HFF-Myc (cell line): ENCODE data around the gene EFNA4.

Experiments used
- DNase-seq: peaks from one replicate; pipeline ENCODE4 v3.0.0-alpha.2; 2011; ENCODE audit warnings: low read depth; ENCODE audit errors: extremely low read depth
- H3K4me3 ChIP-seq: replicated peaks from 2 replicates; pipeline ENCODE4 v1.5.1; 2011; ENCODE audit warnings: low read depth, mild to moderate bottlenecking, control low read depth, low read length
- TF ChIP-seq, protein P1 (sequence below): IDR thresholded peaks from 2 replicates; pipeline ENCODE4 v1.5.1; 2012; ENCODE audit warnings: mild to moderate bottlenecking, low read depth, low read length, control low read depth; ENCODE audit errors: missing control alignments

The EFNA4 gene

DNA sequence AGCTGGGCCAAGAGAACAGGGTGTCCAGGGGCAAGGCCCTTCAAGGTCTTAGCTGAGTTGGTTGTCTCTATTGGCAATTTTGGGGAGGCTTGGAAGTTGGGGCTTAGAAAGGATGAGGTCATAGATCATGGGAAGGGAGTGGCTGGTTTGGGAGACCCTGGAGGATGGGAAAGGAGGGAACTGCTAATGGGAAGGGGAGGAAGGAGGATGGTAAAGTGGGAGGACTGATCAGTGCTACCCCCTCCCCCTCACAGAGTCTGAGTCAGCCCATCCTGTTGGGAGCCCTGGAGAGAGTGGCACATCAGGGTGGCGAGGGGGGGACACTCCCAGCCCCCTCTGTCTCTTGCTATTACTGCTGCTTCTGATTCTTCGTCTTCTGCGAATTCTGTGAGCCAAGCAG is 5.1 kb downstream of the EFNA4 start:
- H3K4me3 ChIP-seq: no peak overlapping the region
- TF ChIP-seq, protein P1, sequence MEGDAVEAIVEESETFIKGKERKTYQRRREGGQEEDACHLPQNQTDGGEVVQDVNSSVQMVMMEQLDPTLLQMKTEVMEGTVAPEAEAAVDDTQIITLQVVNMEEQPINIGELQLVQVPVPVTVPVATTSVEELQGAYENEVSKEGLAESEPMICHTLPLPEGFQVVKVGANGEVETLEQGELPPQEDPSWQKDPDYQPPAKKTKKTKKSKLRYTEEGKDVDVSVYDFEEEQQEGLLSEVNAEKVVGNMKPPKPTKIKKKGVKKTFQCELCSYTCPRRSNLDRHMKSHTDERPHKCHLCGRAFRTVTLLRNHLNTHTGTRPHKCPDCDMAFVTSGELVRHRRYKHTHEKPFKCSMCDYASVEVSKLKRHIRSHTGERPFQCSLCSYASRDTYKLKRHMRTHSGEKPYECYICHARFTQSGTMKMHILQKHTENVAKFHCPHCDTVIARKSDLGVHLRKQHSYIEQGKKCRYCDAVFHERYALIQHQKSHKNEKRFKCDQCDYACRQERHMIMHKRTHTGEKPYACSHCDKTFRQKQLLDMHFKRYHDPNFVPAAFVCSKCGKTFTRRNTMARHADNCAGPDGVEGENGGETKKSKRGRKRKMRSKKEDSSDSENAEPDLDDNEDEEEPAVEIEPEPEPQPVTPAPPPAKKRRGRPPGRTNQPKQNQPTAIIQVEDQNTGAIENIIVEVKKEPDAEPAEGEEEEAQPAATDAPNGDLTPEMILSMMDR: no peak
- no peak for DNase-seq

DNA sequence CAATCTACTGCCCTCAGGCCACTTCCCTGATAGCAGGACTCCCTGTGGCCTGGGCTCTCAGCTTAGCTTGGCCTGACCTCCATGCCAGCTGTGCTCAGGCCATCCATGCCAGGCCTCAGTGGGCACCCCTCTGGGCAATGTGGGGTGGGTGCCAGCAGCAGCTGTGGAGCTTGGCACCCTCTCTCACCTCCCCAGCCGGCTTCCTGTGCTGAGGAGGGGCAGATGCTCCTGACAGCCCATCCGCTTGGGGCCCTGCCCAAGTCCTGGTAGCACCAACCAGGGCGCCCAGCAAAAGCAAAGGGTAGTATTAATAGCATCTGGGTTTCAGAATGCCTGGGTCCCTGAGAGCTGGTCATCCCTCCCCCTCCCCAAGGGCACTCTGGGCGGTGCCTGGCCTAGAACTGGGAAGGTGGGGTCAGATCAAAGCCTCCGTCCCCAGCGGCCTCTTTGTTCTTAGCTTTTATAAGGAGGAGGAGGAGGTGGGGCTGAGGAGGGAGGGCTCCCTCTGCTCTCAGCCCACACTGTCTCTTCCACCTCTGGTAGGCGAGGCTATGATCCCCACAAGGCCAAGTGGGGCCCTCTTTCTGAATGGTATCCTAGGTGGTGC is 6.1 kb downstream of the EFNA4 start:
- no peak for DNase-seq
- no peak overlapping the region for H3K4me3 ChIP-seq

DNA sequence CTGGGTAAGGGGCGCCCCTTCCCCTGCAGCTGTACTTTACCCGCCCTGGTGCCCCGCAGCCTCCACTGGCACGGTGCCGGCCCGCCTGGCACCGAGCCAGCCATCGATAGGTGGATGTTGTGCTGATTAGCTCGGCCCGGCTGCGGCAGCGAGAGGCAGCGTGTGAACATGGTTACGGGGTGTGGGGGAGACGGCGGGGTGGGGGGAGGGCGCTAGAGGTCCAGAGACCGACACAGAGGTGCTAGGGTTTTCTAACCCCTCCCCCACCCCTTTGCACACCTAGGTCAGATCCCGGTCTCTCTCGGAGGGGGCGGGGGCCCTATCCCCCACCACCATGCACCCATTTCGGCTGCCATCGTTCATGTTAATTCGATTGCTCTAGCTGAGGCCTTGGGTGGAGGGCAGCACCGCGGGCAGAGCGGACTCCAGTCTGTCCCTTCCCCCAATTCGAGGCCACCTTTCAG is 6.7 kb downstream of the EFNA4 start:
- H3K4me3 ChIP-seq: peak overlapping the region; percentile 28; the same call in 1 of the 2 replicates
- TF ChIP-seq, protein P1: no peak
- no peak for DNase-seq

More for the DNA sequence above, 6.1 kb downstream of the EFNA4 start:
- TF ChIP-seq, protein P1: no peak

DNA sequence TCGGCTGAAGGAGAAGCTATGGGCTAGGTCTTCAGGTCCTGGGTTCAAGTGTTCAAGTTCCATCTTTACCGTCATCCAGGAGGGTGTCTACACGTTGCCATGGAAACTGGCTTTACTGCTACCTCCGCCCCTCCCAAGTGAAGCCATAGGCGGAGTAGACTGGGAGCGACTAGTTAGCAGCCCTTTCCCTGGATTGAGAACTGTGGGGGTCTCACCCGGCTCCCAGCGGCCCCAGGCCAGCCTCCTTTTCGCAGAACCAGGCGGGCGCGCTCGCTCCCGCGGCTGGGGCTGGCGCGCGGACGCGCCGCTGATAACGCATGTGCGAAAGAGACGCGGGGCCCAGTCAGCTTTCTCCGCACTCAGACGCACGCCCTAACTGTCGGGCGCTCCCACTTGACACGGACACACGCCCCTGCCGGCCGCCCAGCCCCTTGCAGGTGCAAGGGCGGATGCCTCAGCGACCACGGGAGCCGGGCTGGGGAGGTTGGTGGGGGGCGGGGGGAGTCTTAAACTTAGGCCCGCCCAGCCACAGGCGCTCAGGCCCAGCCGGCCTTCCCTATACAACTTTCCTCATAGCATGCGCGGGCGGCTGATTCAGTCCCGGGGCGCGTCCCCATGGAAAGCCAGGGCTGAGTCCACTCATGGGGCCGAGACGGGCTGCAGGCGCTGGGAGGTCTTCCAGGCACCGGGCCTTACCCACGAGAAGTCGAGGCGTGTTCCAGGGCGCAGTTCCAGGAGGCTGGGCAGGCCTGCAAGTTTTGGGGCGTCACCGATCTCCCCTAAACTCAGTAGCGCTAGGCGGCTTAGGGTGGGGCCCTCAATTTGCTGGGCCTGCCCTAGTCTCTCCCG is 7.4 kb downstream of the EFNA4 start:
- H3K4me3 ChIP-seq: peak overlapping the region; percentile 28
- TF ChIP-seq, protein P1: peak; percentile 24
- no peak for DNase-seq

DNA sequence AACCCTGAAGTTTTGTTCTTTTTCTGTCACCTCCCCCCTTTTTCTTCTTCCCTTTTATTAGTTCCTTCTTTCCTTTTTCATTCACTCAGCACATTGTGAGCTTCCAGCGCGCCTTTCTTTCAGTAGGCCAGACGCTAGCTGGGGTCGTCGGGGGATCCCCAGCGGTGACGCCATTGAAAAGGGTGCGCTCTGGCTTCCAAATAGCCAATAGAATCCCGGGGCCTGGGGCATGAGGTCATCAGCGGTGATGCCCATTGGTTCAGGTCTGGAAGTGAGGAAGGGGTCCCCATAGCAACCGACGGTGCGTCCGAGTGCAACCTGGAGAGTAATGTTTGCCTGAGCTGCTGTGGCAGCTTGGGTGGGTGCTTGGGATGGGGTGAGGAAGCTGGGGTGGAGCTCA is 8.2 kb downstream of the EFNA4 start:
- no peak overlapping the region for H3K4me3 ChIP-seq
- TF ChIP-seq, protein P1: no peak
- no peak for DNase-seq

DNA sequence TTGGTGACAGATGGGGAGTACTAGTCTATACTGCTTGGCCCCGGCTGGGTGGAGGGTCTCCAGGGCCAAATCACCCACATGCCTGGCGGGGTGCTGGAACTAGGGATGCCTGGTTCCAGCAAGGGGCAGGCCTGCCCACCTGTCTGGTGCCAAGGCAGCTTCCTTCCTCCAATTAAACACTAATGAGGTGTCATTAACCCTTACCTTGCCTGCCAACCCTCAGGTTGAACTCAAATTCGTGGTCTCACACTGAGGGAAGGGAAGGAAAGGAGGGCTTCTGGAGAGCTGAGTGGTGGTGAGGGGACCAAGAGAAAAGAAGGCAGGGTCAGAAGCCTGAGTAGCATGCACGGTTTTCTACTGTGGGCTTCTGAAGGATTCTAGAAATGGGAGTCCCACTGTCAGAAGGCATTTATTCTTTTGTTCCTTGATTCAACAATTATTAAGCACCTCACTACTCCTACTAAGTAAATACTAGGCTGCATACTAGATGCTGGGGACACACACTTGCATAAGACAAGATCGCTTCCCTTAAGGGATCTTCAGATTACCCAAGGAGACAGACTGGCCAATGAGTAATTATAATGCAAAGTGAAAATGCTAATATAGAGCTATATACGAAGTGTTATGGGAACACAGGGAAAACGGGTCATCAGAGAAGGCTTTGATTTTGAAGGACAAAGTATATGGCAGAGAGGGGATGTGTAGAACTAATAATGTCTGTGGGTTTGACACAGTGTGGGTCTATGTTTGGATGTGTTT is 9.2 kb downstream of the EFNA4 start:
- TF ChIP-seq, protein P1: no peak
- H3K4me3 ChIP-seq: no peak overlapping the region
- DNase-seq: no peak
